A673 (cell line): ENCODE data around the gene CTDSP2.
"Not testable (repeated sequence)": the region's sequence is repeated elsewhere in the genome, so short reads cannot be mapped to it uniquely, and the experiment has no call there.

Source experiments
- CTCF ChIP-seq: fragments of 300-800, 200-600 bp; sonication (generic); conservative IDR thresholded peaks from 2 replicates; pipeline ENCODE4 v1.5.1; 2017; ENCODE audit warnings: low read depth, mild to moderate bottlenecking, antibody characterized with exemption, low read length, moderate library complexity, mixed read lengths
- EZH2 ChIP-seq: fragments of 200-600 bp; sonication (generic); IDR thresholded peaks from 2 replicates; pipeline ENCODE4 v1.6.1; 2017; ENCODE audit warnings: borderline replicate concordance, low read depth, mild to moderate bottlenecking, mixed read lengths, antibody characterized with exemption, low read length; ENCODE audit not compliant: poor library complexity, severe bottlenecking

- TF ChIP-seq CTCF, EZH2: not testable (repeated sequence)
These were observed 14.4 kb upstream of the CTDSP2 start for GRCh38 chr12:57860883-57861282.
